HG03103 (cell line): ENCODE measurements around the gene LARP1.
"Not testable (repeated sequence)": the region's sequence is repeated elsewhere in the genome, so short reads cannot be mapped to it uniquely, and the experiment has no call there.

Experiments used
- ATAC-seq: cut with Tn5 transposase; IDR thresholded peaks from one replicate; pipeline ENCODE4 v1.9.1; 2021; ENCODE audit warnings: low read depth; ENCODE audit not compliant: unreplicated experiment

LARP1 gene

GRCh38 chr5:154819546-154819945, 64.4 kb downstream of the LARP1 start:
- ATAC-seq = no peak

DNA sequence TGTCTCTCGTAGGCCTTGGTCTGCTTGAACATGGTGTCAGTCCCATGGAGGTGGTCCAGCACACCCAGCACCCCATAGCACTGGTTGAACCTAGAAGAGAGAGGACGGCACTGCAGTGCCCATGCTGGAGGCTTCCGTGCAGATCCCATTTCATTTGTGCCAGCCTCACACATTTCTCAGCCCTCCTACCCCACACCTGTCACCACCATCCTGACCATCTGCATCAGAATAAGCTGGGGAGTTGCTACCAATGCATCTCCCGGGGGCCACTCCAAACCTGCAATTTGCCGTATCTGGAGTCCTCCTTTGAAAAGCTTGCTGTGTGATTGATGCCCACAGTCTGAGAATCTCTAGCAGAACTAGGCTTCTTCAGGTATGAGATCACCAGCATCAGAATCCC, 65.2 kb downstream of the LARP1 start:
- no peak for ATAC-seq

GRCh38 chr5:154822896-154823295, 67.7 kb downstream of the LARP1 start:
- not testable (repeated sequence) for ATAC-seq

- no peak for ATAC-seq
These were observed 68.4 kb downstream of the LARP1 start for GRCh38 chr5:154823605-154824004.

DNA sequence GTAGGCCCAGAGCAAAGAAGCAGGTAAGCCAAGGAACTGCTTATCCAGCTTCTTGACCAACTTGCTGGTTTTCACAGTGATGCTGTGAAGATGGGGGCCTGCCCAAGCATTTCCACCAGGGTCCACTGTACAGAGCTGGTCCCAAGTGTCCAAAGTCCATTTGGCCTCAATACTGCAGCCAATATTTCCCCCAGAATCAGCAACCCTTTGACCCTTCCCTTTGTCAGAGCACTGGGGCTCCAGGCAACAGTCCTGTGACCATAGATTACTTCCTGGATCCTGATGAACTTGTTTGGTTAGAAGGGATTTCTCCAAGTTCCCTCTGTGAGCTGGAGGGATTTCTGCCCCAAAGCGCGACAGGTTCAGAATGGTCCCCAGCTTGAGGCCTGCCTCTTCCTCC, 68.9 kb downstream of the LARP1 start:
- no peak for ATAC-seq

DNA sequence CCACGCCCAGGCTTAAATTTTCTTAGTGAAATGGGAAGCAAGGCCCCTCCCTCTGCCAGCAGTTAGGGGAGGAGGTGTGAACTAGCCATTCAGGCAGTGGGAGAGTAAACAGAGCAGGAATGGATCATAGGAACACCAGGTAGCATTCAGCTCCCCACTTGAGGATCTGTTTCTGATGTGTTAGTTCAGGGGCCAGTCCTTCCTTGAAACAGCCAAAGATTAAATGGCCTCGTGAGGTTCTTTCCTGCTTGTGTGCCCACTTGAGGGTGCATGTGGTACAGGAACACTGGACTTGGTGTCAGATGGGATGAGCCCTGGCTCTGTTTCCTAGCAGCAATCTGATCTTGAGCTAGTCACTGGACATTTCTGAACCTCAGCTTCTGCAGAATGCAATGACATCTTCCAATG, 74.0 kb downstream of the LARP1 start:
- ATAC-seq = no peak

- no peak for ATAC-seq
These were observed 74.5 kb downstream of the LARP1 start for GRCh38 chr5:154829589-154830218.

- ATAC-seq = no peak
These were observed 75.0 kb downstream of the LARP1 start for GRCh38 chr5:154830219-154830595.

- no peak for ATAC-seq
These were observed 75.4 kb downstream of the LARP1 start for GRCh38 chr5:154830596-154830995.

GRCh38 chr5:154831451-154831850, 76.3 kb downstream of the LARP1 start:
- ATAC-seq = no peak

- ATAC-seq = not testable (repeated sequence)
These were observed 77.6 kb downstream of the LARP1 start for GRCh38 chr5:154832804-154833203.

- ATAC-seq = no peak
These were observed 78.9 kb downstream of the LARP1 start for GRCh38 chr5:154834053-154834452.

DNA sequence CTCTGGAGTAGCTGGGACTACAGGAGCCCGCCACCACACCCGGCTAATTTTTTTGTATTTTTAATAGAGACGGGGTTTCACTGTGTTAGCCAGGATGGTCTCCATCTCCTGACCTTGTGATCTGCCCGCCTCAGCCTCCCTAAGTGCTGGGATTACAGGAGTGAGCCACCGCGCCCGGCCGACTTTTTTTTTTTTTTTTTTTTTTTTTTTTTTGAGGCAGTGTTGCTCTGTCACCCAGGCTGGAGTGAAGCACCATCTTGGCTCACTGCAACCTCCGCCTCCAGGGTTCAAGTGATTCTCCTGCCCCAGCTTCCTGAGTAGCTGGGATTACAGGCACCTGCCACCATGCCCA, 80.5 kb downstream of the LARP1 start:
- ATAC-seq = not testable (repeated sequence)

- no peak for ATAC-seq
These were observed 81.0 kb downstream of the LARP1 start for GRCh38 chr5:154836225-154836624.

DNA sequence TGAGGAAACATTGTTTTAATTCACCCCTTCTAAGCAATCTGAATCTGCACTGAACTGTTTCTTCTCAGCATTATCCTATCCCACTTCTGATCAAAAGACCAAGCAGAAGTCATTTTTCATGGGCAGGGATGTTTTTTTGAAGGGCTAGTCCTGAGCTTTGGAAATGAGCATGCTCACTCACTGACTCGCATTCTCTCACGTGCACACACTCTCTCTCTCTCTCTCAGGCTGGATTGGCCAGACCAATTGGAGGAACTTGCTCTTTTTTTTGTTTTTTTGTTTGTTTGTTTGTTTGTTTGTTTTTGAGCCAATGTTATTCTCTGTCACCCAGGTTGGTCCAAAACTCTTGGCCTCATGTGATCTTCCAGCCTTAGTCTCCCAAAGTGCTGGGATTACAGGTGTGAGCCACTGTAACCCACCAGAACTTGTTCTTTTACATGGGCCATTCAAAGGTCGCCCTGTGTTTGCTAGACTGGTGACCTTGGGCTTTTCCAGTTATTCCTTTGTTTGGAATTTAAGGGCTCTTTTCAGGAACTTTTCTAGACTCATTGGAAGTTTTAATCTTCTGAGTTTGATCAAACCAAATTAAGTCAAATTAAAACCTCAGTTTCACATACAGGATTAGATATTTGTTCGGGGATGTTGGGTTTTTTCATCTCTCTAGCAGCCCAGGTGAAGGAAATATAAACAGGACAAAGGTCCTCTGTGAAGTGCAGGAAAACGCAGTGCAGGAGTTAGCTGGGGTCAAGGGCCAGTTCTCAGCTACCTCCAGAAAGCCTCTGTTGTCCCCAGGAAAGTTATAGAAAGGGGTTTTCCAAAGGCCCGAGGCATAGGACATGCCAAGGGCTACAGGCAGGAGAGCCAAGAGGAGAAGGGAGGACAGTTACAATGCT, 82.1 kb downstream of the LARP1 start:
- no peak for ATAC-seq

DNA sequence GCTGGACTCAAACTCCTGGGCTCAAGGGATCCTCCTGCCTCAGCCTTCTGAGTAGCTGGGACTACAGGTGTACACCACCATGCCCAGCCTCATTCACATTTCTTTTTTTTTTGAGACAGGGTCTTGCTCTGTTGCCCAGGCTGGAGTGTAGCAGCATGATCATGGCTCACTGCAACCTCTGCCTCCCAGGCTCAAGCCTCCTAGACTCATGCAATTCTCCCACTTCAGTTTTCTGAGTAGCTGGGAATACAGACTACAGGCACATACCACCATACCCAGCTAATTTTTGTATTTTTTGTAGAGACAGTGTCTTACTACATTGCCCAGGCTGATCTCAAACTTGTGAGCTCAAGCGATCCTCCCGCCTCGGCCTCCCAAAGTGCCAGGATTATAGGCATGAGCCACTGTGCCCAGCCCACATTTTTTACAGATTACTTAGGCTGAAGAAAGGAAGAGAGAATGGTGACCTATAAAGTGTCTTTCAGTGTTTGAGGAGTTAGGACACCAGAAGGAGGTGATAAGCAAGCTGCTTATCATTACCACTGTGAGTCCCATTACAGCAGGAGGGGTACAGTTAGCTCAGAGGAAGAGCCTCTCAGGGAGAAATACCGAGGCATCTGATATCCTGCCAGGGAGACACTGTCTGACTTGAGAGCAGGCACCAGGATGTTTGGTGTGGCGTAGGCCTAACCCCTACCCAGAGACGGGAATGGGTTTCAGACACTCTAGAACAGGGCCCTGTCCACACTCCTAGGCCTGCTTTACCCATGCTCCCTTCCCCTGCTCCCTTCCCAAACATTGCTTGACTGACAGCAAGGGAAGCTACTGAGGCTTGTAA, 85.5 kb downstream of the LARP1 start:
- no peak for ATAC-seq

- no peak for ATAC-seq
These were observed 86.1 kb downstream of the LARP1 start for GRCh38 chr5:154841273-154841661.

GRCh38 chr5:154842689-154843530, 87.7 kb downstream of the LARP1 start:
- ATAC-seq = no peak

- no peak for ATAC-seq
These were observed 89.6 kb downstream of the LARP1 start for GRCh38 chr5:154844809-154845208.

DNA sequence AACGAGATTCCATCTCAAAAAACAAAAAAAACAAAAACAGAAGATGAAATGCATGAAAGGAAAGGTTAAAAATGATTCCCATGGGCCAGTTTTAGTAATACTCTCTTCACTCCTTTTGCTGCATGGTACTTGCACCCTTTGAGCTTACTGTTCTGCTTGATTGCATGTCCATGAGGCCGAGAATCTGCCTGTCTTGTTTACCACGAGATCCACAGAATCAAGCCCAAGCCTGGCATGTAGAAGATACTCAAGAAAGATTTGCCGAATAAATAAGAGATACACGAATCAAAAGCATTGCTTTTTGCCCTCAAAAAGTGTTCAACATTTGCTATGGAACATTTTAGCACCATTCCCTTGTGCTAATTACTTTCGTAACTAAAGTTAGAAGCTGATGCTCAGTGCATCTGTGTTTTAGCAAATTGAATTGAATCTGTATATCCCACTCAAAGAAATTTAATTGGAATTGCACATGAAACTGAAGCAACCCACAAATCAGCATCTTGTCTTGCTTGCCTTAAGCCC, 94.1 kb downstream of the LARP1 start:
- no peak for ATAC-seq
